HG02852 (cell line): ENCODE measurements around the gene OR51T1.
"Not testable (repeated sequence)": the region's sequence is repeated elsewhere in the genome, so short reads cannot be mapped to it uniquely, and the experiment has no call there.

Experiments used
- ATAC-seq: cut with Tn5 transposase; IDR thresholded peaks from one replicate; pipeline ENCODE4 v1.9.1; 2021; ENCODE audit warnings: mild to moderate bottlenecking, moderate library complexity; ENCODE audit not compliant: unreplicated experiment

Gene OR51T1, protein sequence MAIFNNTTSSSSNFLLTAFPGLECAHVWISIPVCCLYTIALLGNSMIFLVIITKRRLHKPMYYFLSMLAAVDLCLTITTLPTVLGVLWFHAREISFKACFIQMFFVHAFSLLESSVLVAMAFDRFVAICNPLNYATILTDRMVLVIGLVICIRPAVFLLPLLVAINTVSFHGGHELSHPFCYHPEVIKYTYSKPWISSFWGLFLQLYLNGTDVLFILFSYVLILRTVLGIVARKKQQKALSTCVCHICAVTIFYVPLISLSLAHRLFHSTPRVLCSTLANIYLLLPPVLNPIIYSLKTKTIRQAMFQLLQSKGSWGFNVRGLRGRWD

DNA sequence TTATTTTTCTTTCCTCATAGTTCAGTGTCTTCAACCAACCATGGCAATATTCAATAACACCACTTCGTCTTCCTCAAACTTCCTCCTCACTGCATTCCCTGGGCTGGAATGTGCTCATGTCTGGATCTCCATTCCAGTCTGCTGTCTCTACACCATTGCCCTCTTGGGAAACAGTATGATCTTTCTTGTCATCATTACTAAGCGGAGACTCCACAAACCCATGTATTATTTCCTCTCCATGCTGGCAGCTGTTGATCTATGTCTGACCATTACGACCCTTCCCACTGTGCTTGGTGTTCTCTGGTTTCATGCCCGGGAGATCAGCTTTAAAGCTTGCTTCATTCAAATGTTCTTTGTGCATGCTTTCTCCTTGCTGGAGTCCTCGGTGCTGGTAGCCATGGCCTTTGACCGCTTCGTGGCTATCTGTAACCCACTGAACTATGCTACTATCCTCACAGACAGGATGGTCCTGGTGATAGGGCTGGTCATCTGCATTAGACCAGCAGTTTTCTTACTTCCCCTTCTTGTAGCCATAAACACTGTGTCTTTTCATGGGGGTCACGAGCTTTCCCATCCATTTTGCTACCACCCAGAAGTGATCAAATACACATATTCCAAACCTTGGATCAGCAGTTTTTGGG lies at the start of gene OR51T1:
Gene OR51T1 (plus strand): TSS at position 41 of the 641 bp plus-strand sequence. CDS start 0 bp downstream, at position 41.
- ATAC-seq: no peak

- no peak for ATAC-seq
These were observed 41.7 kb upstream of the OR51T1 start for GRCh38 chr11:4839851-4840549.

GRCh38 chr11:4848908-4849532 lies 32.7 kb upstream of the OR51T1 start, which contains the start of gene OR51S1:
Gene OR51S1 (minus strand): TSS chr11:4849208. CDS start chr11:4849208, 0 bp downstream.
- ATAC-seq: no peak

DNA sequence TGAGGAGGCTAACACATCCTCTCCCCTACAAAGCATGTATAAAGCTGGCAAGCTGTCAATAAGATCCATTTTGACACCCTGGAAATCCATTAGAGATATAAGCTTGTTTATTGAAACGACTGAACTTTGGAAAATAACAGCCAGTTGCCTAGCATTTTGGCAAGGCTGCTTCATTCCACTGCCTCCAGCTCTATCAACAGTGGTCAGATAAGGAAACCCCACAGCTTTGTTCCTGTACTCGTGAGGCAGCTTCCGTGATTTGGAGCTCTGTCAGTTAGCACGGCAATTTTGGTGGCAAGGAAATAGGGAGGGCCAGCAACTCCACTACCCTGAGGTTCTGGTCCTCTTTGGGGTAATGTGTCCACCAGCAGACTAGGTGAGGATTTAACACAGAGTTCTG lies 30.7 kb upstream of the OR51T1 start:
- no peak for ATAC-seq

- not testable (repeated sequence) for ATAC-seq
These were observed 27.4 kb upstream of the OR51T1 start for GRCh38 chr11:4854286-4854685.

DNA sequence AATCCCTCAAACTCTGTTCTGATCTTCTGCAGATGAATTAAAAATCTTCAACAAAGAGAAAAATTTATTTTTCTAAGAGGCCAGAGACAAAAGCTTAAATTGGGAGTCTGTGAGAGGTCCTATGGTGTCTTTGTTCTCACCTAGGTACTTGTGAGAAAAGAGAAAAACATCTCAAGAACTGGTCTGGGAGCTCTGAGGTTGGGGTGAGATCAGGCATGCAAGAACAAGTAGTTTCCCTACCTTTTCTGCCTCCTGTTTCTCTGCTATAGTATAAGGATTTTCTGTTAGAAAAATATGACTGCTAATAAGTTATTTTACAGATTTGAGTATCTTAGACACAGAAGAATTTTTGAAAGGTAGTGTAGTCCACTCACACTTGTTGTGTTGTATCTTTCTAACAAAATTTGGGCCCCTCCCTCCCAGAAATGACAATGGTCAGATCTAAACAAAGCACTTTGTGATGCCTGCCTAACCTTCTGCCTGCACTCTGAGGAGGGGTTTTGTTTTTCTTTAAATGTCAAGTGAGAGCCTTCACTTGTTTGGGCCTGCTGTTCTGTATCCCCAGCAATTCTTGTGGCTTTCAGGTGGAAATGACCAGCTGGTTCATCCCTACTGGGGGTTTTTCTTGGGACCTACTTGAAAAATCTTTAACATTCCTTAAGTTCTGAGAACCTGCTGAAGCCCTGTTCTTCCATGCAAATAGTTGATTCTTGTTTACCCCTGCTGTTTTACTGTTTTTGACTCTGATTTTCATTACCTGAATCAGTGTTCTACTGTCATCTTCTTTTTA lies 19.1 kb upstream of the OR51T1 start:
- no peak for ATAC-seq

DNA sequence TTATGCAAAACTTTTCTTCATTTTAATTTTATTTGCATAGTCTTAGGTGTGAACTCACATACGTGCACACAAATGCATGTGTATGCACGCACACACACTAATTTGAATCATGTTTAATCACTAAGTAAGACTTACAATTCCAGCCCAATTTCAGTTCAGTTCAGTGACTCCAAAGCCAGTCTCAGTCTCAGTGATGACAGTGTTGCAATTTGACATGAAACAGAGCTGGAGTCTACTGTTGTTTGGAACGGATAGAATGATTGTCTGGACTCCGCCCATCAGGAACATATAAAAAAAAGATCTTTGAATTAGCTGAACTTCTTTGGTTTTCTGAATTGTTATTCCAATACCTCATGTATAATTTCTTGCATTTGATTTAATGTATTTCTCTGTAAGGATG lies 17.8 kb upstream of the OR51T1 start:
- ATAC-seq: no peak

GRCh38 chr11:4865855-4866254 lies 15.8 kb upstream of the OR51T1 start:
- no peak for ATAC-seq

GRCh38 chr11:4881188-4881587 lies 512 bp upstream of the OR51T1 start:
- ATAC-seq: no peak

DNA sequence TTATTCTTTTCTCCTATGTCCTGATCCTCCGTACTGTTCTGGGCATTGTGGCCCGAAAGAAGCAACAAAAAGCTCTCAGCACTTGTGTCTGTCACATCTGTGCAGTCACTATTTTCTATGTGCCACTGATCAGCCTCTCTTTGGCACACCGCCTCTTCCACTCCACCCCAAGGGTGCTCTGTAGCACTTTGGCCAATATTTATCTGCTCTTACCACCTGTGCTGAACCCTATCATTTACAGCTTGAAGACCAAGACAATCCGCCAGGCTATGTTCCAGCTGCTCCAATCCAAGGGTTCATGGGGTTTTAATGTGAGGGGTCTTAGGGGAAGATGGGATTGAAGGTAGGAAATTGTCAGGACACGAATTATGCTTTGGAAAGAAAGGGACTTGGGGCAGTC lies 843 bp downstream of the OR51T1 start:
- no peak for ATAC-seq

DNA sequence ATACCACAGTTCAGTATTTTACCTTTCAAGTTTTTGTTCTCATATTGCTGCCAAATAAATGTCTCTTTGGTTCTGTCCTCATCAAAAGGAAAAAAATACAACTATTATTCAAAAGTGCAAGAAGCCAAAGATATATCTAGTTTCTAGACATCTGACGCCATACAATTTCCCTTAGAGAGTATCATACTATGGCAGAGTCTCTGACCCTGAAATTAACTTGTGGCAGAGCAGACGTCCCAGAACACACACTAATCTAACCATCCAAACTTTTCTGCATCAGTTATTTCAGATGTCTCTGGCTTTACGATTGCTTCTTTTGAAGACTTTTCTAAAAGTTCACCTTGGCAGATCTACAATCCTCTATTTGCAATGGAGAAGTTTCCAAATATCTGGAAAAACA lies 2.7 kb downstream of the OR51T1 start:
- no peak for ATAC-seq

GRCh38 chr11:4886186-4886585 lies 4.5 kb downstream of the OR51T1 start:
- no peak for ATAC-seq

DNA sequence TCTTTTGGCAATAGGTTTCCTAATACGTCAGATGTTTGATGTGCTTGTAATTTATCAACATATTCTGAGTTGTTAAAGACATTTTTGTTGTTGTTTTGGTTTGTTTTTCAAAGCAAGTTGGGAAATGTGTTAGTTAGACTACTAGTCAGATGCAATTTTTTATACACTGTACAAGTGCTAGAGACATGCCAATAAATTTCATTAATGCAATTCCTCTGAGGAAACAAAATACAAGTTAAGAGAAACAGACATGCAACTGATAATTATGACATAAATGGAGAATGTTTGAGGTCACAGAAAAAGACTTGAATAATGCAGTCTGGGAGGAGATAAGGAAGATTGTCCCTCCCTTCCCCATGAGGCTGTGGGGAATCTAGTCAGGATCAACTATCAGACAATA lies 5.9 kb downstream of the OR51T1 start:
- ATAC-seq: no peak

GRCh38 chr11:4890279-4890678 lies 8.6 kb downstream of the OR51T1 start:
- ATAC-seq: no peak

GRCh38 chr11:4891996-4892640 lies 10.4 kb downstream of the OR51T1 start:
- no peak for ATAC-seq

DNA sequence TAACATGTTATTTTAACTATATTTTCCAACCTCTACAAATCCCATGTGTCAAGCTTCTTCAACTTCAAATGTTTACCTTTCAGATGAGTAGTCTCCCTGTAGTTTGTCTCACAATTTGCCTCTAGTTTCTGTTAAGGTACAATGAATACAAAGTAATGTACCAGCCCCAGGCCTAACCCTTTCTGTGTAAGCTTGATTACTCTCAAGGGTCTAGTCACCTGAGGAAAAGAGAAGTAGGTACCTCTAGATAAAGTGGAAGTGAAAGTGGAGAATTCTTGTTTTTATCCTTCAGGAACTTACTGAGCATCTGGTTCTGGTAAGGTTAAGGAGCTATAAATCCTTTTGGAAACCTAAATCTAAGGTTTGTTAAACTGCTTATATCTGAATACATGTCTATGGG lies 21.8 kb downstream of the OR51T1 start, which contains the start of gene OR51A7:
Gene OR51A7 (plus strand): TSS at position 300 of the 400 bp plus-strand sequence. CDS start 3,587 bp downstream, outside the sequence.
- ATAC-seq: no peak

DNA sequence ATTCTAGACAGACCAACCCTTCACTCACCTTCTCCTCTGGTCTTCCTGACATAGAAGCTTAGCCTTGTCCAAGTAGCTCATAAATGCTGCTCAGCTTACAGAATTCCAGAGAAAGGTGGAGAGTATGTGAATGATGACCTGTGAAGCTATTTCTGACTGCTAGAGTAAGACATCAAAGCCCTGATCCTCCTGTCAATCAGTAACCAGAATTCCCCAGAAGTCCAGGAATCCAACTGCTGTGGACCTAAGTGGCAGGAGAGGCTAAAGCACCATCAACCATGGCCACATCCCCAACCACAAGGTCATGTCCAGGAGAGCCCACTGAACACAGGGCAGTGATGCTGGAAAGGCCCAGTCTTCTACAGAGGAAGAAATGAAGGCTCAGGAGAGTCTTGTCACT lies 34.9 kb downstream of the OR51T1 start:
- no peak for ATAC-seq

GRCh38 chr11:4919250-4919649 lies 37.5 kb downstream of the OR51T1 start, which contains the start of gene OR51G2:
Gene OR51G2 (minus strand): TSS chr11:4919350. CDS start chr11:4915663, 3,687 bp downstream.
- no peak for ATAC-seq

DNA sequence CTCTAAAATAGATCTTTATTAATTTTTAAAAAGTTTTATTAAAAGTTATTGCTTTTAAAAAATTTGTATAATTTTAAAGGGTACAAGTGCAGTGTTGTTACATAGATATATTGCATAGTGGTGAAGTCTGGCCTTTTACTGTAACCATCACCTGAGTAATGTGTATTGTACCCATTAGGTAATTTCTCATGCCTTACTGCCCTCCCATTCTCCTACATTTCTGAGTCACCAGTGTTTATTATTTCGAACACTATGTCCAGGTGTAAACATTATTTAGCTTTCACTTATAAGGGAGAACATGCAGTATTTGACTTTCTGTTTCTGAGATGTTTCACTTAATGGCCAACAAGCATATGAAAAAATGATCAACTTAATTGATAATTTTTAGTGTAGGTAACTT lies 40.1 kb downstream of the OR51T1 start:
- ATAC-seq: no peak

DNA sequence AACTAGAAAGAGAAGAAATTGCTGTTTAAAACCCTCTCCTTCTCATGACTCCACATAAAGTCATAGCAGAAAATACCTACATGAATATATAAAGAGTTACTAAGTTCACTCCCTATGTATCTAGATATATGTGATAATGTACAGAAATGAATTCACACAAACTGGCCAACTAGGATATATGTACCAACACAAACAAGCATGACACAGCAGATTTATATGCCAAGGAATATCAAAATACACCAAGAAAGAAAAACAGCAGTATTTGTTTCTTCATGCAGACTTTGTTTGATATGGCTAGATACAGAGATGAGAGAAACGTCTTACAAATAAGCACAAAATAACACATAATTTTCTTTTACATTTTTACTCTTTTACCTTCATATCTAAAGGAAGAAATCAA lies 40.6 kb downstream of the OR51T1 start:
- no peak for ATAC-seq
